T-helper 17 cell (primary cell): ENCODE results near the gene RSRC1. TPM values are rescaled to one million over a fixed set of nuclear protein-coding genes. Genes with fewer than 3 reads are reported as not detected.
"Not testable (repeated sequence)": the region's sequence is repeated elsewhere in the genome, so short reads cannot be mapped to it uniquely, and the experiment has no call there.

Experiments used
- ATAC-seq: fragments of 150-1000 bp; cut with Tn5 transposase; 2 replicates; pipeline ENCODE4 v1.10.0; 2021; ENCODE audit warnings: mild to moderate bottlenecking, moderate library complexity
- DNase-seq, 3 donors: peaks; one replicate each; pipeline versions ENCODE4 v3.0.0 to v3.0.0-alpha.2; 2020 to 2021
- H3K9me3 ChIP-seq: one replicate; pipeline ENCODE4 v1.7.0; 2013; ENCODE audit warnings: low read length, mild to moderate bottlenecking; ENCODE audit not compliant: control insufficient read depth, poor library complexity, severe bottlenecking
- H3K27ac Mint-ChIP-seq: one replicate; pipeline ENCODE4 v1.8.0; 2022; ENCODE audit warnings: mild to moderate bottlenecking, moderate library complexity, mixed read lengths
- H3K27me3 Mint-ChIP-seq: one replicate; pipeline ENCODE4 v1.8.0; 2022; ENCODE audit warnings: mixed read lengths
- H3K36me3 Mint-ChIP-seq: one replicate; pipeline ENCODE4 v1.8.0; 2022; ENCODE audit warnings: low read depth, mixed read lengths
- H3K4me1 Mint-ChIP-seq: one replicate; pipeline ENCODE4 v1.8.0; 2022; ENCODE audit warnings: mild to moderate bottlenecking, mixed read lengths
- H3K4me3 Mint-ChIP-seq: one replicate; pipeline ENCODE4 v1.8.0; 2022; ENCODE audit warnings: mild to moderate bottlenecking, moderate library complexity, mixed read lengths
- total RNA-seq, 4 donors: library from RNA in 2 of 4; stranded (reverse) in 2 of 4; gene quantifications; one replicate each; pipeline ENCODE4 v1.2.3 and lab custom pipeline; 2022 to 2026

Gene RSRC1
- total RNA-seq, 2 donors from 2014 or later: 30.8 to 31.6 TPM

GRCh38 chr3:158395421-158395820 is 285.5 kb downstream of the RSRC1 start:
- Mint-ChIP-seq H3K36me3 (no peaks in the 10 kb centered on the region), H3K27ac (no peak overlapping the region), H3K4me3 (no peak overlapping the region), H3K4me1 (no peaks in the 10 kb centered on the region), H3K27me3 (no peaks in the 10 kb centered on the region)
- H3K9me3 ChIP-seq: no peaks in the 10 kb centered on the region
- ATAC-seq: no peak
- no peak for DNase-seq

GRCh38 chr3:158402590-158402989 is 292.7 kb downstream of the RSRC1 start:
- H3K9me3 ChIP-seq: no peaks in the 10 kb centered on the region
- no peak for ATAC-seq
- no peak for DNase-seq
- Mint-ChIP-seq H3K27ac (no peak overlapping the region), H3K36me3 (no peaks in the 10 kb centered on the region), H3K27me3 (no peaks in the 10 kb centered on the region), H3K4me3 (no peak overlapping the region), H3K4me1 (no peaks in the 10 kb centered on the region)

- DNase-seq: no peak
- Mint-ChIP-seq H3K36me3 (no peaks in the 10 kb centered on the region), H3K4me1 (no peaks in the 10 kb centered on the region), H3K27ac (no peak overlapping the region), H3K27me3 (no peaks in the 10 kb centered on the region), H3K4me3 (no peak overlapping the region)
- no peak for ATAC-seq
- no peaks in the 10 kb centered on the region for H3K9me3 ChIP-seq
Measured at GRCh38 chr3:158403013-158403412, 293.1 kb downstream of the RSRC1 start.

- H3K36me3 Mint-ChIP-seq: no peaks in the 10 kb centered on the region
- ATAC-seq: no peak
Measured at GRCh38 chr3:158404131-158404718, 294.3 kb downstream of the RSRC1 start.

GRCh38 chr3:158405507-158405906 is 295.6 kb downstream of the RSRC1 start:
- no peak for DNase-seq
- Mint-ChIP-seq H3K36me3 (no peaks in the 10 kb centered on the region), H3K4me1 (no peaks in the 10 kb centered on the region), H3K27ac (no peak overlapping the region), H3K4me3 (no peak overlapping the region), H3K27me3 (no peaks in the 10 kb centered on the region)
- no peaks in the 10 kb centered on the region for H3K9me3 ChIP-seq
- ATAC-seq: no peak

More at GRCh38 chr3:158404131-158404718, 294.3 kb downstream of the RSRC1 start:
- no peak overlapping the region for H3K27ac Mint-ChIP-seq
- H3K9me3 ChIP-seq: no peaks in the 10 kb centered on the region
- no peak overlapping the region for H3K4me3 Mint-ChIP-seq
- no peaks in the 10 kb centered on the region for H3K4me1 Mint-ChIP-seq
- no peak for DNase-seq
- H3K27me3 Mint-ChIP-seq: no peaks in the 10 kb centered on the region

- Mint-ChIP-seq H3K4me1 (no peaks in the 10 kb centered on the region), H3K4me3 (no peak overlapping the region), H3K27ac (no peak overlapping the region), H3K27me3 (no peaks in the 10 kb centered on the region), H3K36me3 (no peaks in the 10 kb centered on the region)
- DNase-seq: no peak
- H3K9me3 ChIP-seq: no peaks in the 10 kb centered on the region
- no peak for ATAC-seq
Measured at GRCh38 chr3:158407844-158408517, 298.1 kb downstream of the RSRC1 start.

- not testable (repeated sequence) for H3K4me1 Mint-ChIP-seq, H3K27me3 Mint-ChIP-seq, ATAC-seq, H3K4me3 Mint-ChIP-seq, H3K9me3 ChIP-seq, H3K36me3 Mint-ChIP-seq, H3K27ac Mint-ChIP-seq, DNase-seq
Measured at GRCh38 chr3:158408518-158408897, 298.6 kb downstream of the RSRC1 start.

- no peaks in the 10 kb centered on the region for H3K27me3 Mint-ChIP-seq
- no peak overlapping the region for H3K27ac Mint-ChIP-seq
- no peak overlapping the region for H3K4me3 Mint-ChIP-seq
- H3K36me3 Mint-ChIP-seq: peaks cover 4% of the 10 kb centered on the region
- ATAC-seq: no peak
- peaks cover 3% of the 10 kb centered on the region for H3K4me1 Mint-ChIP-seq
- H3K9me3 ChIP-seq: no peaks in the 10 kb centered on the region
- DNase-seq: no peak
Measured at GRCh38 chr3:158418035-158418434, 308.1 kb downstream of the RSRC1 start.

- Mint-ChIP-seq H3K27ac (no peak overlapping the region), H3K27me3 (no peaks in the 10 kb centered on the region), H3K4me1 (peaks cover 3% of the 10 kb centered on the region), H3K36me3 (peaks cover 4% of the 10 kb centered on the region), H3K4me3 (no peak overlapping the region)
- H3K9me3 ChIP-seq: no peaks in the 10 kb centered on the region
- DNase-seq (no peak), ATAC-seq (no peak)
Measured at GRCh38 chr3:158419820-158420653, 310.1 kb downstream of the RSRC1 start.

- H3K27me3 Mint-ChIP-seq: no peaks in the 10 kb centered on the region
- DNase-seq: no peak
- H3K27ac Mint-ChIP-seq: no peak overlapping the region
- peaks cover 3% of the 10 kb centered on the region for H3K4me1 Mint-ChIP-seq
- no peaks in the 10 kb centered on the region for H3K9me3 ChIP-seq
- H3K4me3 Mint-ChIP-seq: no peak overlapping the region
- H3K36me3 Mint-ChIP-seq: peaks cover 4% of the 10 kb centered on the region
- no peak for ATAC-seq
Measured at GRCh38 chr3:158420654-158421396, 310.9 kb downstream of the RSRC1 start.

- H3K27me3 Mint-ChIP-seq: no peaks in the 10 kb centered on the region
- no peaks in the 10 kb centered on the region for H3K9me3 ChIP-seq
- H3K4me1 Mint-ChIP-seq: peaks cover 2% of the 10 kb centered on the region
- no peaks in the 10 kb centered on the region for H3K36me3 Mint-ChIP-seq
- ATAC-seq (no peak), DNase-seq (no peak)
- H3K27ac Mint-ChIP-seq: no peak overlapping the region
- H3K4me3 Mint-ChIP-seq: no peak overlapping the region
Measured at GRCh38 chr3:158430448-158430847, 320.6 kb downstream of the RSRC1 start.

GRCh38 chr3:158430968-158431367 is 321.1 kb downstream of the RSRC1 start:
- no peaks in the 10 kb centered on the region for H3K27me3 Mint-ChIP-seq
- ATAC-seq (no peak), DNase-seq (no peak)
- H3K27ac Mint-ChIP-seq: no peak overlapping the region
- no peaks in the 10 kb centered on the region for H3K9me3 ChIP-seq
- H3K36me3 Mint-ChIP-seq: peaks cover under 1% of the 10 kb centered on the region
- H3K4me3 Mint-ChIP-seq: no peak overlapping the region
- H3K4me1 Mint-ChIP-seq: peaks cover 2% of the 10 kb centered on the region

- Mint-ChIP-seq H3K36me3 (peaks cover 2% of the 10 kb centered on the region), H3K4me3 (no peak overlapping the region), H3K27ac (no peak overlapping the region), H3K4me1 (peaks cover 2% of the 10 kb centered on the region), H3K27me3 (no peaks in the 10 kb centered on the region)
- no peak for ATAC-seq
- H3K9me3 ChIP-seq: no peaks in the 10 kb centered on the region
- DNase-seq: no peak
Measured at GRCh38 chr3:158431829-158432228, 321.9 kb downstream of the RSRC1 start.
